Activated gamma-delta T cell treated with anti-CD3 and anti-CD28 coated beads, Interleukin-2, amount 50 U/mL, for 16 hours (primary cell): ENCODE measurements around the gene CEMIP2.
A peak's percentile ranks its signal among the peaks of the same experiment; 100 is the strongest.
"Not testable (repeated sequence)": the region's sequence is repeated elsewhere in the genome, so short reads cannot be mapped to it uniquely, and the experiment has no call there.

Experiments
- DNase-seq: peaks from one replicate; pipeline ENCODE4 v3.0.0-alpha.2; 2020; ENCODE audit warnings: low read depth

The CEMIP2 gene

GRCh38 chr9:71710201-71710600 is 58.1 kb downstream of the CEMIP2 start:
- no peak for DNase-seq

DNA sequence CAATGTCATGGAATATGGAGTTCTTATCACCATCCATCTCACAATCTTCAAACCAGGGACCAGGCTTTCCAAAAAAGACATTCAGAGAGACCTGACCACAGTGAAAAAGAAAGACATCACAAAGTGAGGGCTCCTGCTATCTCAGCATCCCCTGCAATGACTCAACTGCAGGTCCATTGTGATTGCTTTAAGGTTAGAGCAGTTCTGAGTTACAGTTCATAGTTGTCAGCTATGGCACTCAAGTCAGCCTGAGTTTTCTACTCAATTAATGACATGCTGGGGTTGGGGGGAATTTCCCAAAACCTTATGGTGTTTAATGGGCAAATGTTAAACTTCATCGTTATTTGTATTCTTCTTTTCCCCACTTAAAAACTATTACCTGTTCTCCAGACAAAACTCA is 58.9 kb downstream of the CEMIP2 start:
- no peak for DNase-seq

GRCh38 chr9:71706176-71706575 is 62.1 kb downstream of the CEMIP2 start:
- DNase-seq = no peak

GRCh38 chr9:71704796-71705195 is 63.5 kb downstream of the CEMIP2 start:
- DNase-seq = no peak

DNA sequence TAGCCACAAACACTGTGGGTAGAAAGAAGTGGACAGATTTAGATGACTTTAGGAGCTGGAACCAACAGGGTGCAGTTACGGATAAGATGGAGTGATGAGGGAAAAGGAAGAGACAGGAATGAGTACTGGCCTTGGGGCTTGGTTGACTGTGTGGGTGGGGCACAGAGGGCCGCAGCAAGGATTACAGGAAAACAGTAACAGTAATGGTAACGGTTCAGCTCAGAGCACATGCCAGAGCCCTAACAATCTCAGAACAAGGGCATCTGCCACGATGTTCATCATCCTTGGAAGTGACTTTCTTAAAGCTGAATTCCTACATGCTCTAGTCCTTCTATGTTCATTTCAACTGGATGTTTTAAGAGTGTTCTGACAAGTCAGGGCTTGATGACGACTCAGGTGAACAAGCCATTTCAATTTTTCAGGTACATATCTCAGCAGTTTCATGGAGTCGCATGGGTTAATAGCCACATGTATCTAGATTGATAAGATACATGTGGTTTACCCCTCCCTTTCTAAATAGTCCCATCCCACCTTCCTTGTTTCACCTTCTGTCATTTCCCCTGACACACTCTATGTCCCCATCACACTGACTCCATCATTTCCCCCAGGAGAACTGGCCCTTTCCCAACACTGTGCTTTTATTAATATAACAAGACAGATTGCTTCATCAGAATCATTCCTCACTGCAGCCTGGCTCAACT is 65.0 kb downstream of the CEMIP2 start:
- DNase-seq = no peak

GRCh38 chr9:71697882-71698281 is 70.4 kb downstream of the CEMIP2 start:
- DNase-seq = no peak

GRCh38 chr9:71694332-71694731 is 74.0 kb downstream of the CEMIP2 start:
- DNase-seq = no peak

DNA sequence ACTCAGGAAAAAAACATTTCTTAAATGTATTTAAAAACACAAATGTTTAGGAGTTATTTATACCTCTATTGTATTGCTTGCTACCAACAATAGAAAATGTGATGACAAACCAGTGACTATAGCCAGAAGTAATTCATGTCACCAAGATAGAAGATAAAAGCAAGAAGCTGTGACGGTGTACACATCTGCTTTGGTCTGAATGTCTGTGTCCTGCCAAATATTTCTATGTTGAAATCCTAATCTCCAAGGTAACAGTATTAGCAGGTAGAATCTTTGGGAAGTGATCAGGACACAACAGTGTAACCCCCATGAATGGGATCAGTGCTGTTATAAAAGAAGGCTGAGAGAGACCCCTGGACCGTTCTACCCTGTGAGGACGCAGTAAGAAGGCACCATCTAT is 74.7 kb downstream of the CEMIP2 start:
- no peak for DNase-seq

- DNase-seq = no peak
Measured at GRCh38 chr9:71692337-71692736, 76.0 kb downstream of the CEMIP2 start.

DNA sequence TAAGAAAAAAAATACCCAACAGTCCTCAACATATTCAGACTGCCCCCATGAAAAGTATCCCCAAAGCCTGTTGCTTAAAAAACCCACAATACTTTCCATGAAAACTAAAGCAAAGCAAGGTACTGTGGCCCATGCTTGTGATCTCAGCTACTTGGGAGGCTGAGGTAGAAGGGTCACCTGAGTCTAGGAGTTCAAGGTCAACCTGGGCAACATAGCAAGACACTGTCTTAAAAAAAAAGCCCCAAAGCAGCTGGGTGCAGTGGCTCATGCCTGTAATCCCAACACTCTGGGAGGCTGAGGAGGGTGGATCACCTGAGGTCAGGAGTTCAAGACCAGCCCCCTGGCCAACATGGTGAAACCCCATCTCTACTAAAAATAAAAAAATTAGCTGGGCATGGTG is 76.7 kb downstream of the CEMIP2 start:
- not testable (repeated sequence) for DNase-seq

DNA sequence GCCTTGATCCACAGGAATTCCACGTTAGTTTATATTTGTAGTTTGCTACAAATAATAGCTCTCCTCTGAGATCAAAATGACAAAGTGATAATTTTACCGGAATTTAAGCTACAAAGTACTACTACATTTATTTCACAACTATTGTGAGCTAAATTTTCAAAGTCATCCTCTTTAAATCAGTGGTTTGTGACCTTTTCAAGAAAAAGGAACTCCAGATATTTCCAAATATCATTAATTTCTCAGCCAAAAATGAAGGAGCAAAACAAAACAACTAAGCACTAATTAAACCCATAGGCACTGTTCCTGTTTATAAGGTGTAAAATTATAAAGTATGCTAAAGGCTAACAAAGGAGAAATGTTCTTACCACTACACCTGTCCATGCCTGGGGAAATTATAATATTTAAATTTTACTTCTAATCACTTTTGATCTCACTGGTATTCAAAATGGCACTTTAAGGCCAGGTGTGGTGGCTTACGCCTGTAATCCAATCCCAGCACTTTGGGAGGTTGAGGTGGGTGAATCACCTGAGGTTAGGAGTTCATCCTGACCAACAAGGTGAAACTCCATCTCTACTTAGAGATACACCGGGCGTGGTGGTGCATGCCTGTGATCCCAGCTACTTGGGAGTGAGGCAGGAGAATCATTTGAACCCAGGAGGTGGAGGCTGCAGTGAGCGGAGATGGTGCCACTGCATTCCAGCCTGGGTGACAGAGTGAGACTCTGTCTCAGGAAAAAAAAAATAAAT is 77.5 kb downstream of the CEMIP2 start:
- no peak for DNase-seq

DNA sequence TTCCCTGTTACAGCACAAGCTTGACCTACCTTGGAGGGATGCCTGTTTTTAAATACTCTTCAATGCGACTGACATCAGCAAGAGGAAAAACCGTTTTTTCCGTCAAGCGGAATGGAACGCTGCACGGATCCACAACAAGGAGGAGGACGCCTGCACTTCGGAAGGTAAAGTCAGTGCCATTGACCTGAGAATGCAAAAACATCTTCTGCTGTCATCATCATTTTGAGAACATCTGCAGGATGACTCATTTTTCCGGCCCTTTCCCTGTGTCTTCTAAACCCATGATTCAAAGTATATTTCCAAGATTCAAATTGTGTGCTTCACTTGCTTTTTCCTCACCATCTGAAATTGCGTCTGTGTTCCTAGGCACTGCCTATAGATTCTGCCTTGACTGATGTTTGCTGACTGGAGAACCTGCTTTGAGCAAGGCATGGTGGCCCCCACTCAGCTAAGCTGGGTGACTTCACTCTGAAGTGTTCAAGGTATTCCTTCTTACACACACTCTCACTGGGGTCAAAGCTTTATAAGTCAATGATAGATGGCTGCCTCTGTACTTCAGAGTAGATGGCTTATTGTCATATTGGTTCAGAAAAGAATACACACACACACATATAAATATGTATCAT is 78.1 kb downstream of the CEMIP2 start:
- DNase-seq = no peak

DNA sequence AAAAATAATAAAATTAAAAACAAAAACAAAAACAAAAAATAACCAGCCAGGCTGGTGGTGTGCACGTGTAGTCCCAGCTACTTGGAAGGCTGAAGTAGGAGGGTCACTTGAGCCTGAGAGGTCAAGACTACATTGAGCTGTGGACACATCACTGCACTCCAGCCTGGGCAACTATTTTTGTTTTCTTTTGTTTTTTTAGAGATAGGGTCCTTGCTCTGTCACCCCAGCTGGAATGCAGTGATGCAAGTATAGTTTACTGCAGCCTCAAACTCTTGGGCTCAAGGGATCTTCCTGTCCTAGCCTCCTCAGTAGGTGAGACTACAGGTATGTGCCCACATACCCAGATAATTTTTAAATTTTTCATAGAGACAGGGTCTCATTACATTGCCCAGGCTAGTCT is 80.6 kb downstream of the CEMIP2 start:
- no peak for DNase-seq

DNA sequence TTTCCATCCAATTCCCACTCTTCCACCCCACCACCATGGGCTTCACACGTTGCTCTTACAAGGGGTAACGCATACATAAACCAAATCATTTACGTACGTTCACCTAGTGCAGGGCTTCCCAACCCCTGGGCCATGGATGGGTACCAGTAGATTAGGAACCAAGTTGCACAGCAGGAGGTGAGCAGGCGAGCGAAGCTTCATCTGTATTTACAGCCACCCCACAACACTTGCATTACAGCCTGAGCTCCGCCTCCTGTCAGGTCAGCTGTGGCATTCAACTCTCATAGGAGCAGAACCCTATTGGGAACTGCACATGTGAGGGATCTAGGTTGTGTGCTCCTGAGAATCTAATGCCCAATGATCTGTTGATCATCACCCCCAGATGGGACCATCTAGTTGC is 82.3 kb downstream of the CEMIP2 start:
- DNase-seq = no peak

- DNase-seq = peak; percentile 30
Measured at GRCh38 chr9:71685394-71685793, 82.9 kb downstream of the CEMIP2 start.

DNA sequence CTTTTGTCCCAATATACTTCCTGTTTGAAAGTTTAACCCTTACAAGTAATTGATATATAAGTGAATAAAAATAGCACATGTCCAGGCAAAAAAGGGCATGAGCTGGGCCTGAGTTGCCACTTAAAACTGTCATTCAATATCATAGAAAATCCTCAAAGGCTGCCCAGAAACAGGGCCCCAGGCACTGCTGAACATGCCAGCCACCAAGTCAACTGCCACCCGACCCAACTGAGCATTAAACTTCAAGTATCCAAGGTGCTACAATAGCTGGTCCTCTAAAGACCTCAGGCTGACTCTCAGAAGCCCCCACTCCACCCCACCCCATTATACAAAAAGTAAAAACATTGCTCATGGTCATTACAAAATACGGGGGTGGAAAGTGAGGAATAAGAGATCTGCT is 83.7 kb downstream of the CEMIP2 start:
- no peak for DNase-seq

- no peak for DNase-seq
Measured at GRCh38 chr9:71683598-71684235, 84.6 kb downstream of the CEMIP2 start.

- DNase-seq = no peak
Measured at GRCh38 chr9:71681708-71682272, 86.5 kb downstream of the CEMIP2 start.

DNA sequence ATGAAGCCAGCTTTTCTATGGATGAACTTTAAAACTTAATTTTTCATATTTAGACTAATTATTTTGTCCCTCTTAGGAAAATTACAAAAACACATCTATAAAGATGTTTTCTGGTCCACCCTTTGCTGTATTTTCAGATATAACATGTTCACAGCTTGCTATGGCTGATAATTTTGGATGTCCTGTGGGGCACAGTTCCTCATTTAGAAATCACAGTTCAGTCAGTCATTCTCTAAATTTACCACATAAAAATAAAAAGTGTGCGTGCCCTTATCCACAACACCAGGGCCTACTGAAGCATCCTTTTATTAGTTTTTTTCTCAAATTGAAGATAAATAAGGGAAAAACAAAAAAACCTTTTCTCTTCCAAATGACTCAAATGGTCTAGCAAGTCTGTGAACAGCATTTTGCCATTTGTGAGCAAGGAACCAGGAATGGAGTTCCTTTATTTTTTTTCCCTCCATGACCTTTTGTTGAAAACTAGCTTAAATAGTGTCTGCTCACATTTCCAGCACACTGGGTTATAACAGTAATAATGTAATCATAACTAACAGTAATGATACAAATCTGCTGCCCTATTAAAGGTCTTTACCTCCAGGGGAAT is 87.1 kb downstream of the CEMIP2 start:
- DNase-seq = no peak

DNA sequence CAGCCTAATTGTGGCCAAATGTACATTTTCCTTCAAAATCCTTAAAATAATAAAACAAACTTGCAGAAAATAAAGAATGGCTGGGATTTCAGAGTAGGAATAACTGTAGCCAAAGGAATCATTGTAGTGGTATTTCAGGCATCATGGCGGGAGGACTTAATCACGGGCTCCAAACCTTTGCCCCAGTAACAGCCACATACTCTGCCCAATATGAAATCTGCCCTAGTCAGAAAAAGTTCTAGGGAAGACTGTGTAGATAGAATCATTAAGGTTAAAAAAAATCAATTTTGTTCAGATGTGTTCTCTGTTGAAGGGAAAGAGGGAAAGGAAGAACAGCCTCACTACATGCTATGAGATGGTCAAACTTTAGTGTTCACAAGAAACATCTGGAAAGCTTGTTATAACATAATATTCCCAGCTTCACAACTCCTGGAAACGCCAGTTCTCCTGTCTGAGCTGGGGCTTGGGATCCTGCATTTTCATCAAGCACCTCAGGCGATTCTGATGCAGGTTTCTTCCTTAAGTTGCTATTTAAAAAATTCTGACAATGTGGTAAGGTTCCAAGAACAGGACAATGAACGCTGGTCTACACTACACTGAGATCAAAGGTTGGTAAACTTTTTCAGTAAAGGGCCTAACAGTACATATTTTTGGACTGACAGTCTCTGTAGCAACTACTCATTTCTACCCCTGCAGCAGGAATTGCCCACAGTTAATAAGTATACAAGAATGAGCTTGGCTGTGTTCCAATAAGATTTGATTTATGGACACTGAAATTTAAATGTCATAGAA is 87.9 kb downstream of the CEMIP2 start:
- DNase-seq = no peak

DNA sequence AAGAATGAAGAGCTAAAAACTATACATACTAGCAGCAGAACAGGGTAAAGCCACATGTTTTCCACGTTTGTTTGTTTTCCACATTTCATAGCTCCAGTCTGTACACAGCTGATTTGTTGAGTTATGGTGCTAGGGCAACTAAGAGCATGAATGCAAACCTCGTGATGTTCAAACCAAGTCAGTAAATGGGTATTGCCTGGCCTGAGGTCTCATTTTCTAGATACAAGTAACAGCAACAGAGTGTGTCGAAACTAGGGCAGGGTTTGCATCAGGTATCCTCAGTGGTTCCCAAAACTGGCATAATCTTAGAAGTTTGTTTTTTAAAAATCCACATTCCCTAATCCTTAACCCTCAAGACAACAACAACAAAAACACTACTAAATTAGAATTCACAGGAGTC is 89.3 kb downstream of the CEMIP2 start:
- no peak for DNase-seq
